ENCODE data around the gene NARS2.

DNA sequence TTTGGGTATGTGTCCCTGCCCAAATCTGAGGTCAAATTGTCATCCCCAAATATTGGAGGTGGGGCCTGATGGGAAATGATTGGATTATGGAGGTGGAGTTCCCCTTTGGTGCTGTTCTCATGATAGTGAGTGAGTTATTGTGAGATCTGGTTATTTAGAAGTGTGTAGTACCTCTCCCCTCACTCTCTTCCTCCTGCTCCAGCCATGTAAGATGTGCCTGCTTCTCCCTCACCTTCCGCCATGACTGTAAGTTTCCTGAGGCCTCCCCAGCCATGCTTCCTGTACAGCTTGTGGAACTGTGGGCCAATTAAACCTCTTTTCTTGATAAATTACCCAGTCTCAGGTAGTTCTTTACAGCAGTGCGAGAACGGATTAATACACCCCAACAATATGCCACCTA lies 166.0 kb downstream of the NARS2 start:
- TF ChIP-seq EZH2phosphoT487 (IDR thresholded peaks at IDR 0.05; ENCODE audit: insufficient read depth, low read depth) (no peak), EZH2 (IDR thresholded peaks at IDR 0.05; ENCODE audit: insufficient read depth, poor library complexity, severe bottlenecking) (no peak)
